ENCODE measurements around the gene POPDC3.

The POPDC3 gene

GRCh38 chr6:105120570-105120969 is 59.2 kb downstream of the POPDC3 start:
- H3K4me3 ChIP-seq (replicated peaks in 1 of 2; ENCODE audit: low read depth in 2 of 2, low read length in 2 of 2) = no peak overlapping the region
- TF ChIP-seq CTCF (IDR thresholded peaks at IDR 0.05; ENCODE audit: low read depth, low read length) = no peak
- peak in 1 of 2 donors; percentile 9 for DNase-seq (ENCODE audit: low read depth in 2 of 2)

- no peak for TF ChIP-seq CTCF (IDR thresholded peaks at IDR 0.05; ENCODE audit: low read depth, low read length)
- DNase-seq (ENCODE audit: low read depth in 2 of 2) = no peak
- H3K4me3 ChIP-seq (replicated peaks in 1 of 2; ENCODE audit: low read depth in 2 of 2, low read length in 2 of 2) = no peak overlapping the region
Measured at GRCh38 chr6:105116150-105116549, 63.7 kb downstream of the POPDC3 start.

- DNase-seq (ENCODE audit: low read depth in 2 of 2) = no peak
- H3K4me3 ChIP-seq (replicated peaks in 1 of 2; ENCODE audit: low read depth in 2 of 2, low read length in 2 of 2) = no peak overlapping the region
- no peak for TF ChIP-seq CTCF (IDR thresholded peaks at IDR 0.05; ENCODE audit: low read depth, low read length)
Measured at GRCh38 chr6:105113422-105113821, 66.4 kb downstream of the POPDC3 start.

GRCh38 chr6:105112577-105112976 is 67.2 kb downstream of the POPDC3 start:
- peak; percentile 5 to 7 for DNase-seq (ENCODE audit: low read depth in 2 of 2)
- H3K4me3 ChIP-seq (replicated peaks in 1 of 2; ENCODE audit: low read depth in 2 of 2, low read length in 2 of 2) = no peak overlapping the region
- TF ChIP-seq CTCF (IDR thresholded peaks at IDR 0.05; ENCODE audit: low read depth, low read length) = peak; percentile 10

- H3K4me3 ChIP-seq (replicated peaks in 1 of 2; ENCODE audit: low read depth in 2 of 2, low read length in 2 of 2) = no peak overlapping the region
- TF ChIP-seq CTCF (IDR thresholded peaks at IDR 0.05; ENCODE audit: low read depth, low read length) = no peak
- no peak for DNase-seq (ENCODE audit: low read depth in 2 of 2)
Measured at GRCh38 chr6:105111871-105112270, 67.9 kb downstream of the POPDC3 start.

- no peak for TF ChIP-seq CTCF (IDR thresholded peaks at IDR 0.05; ENCODE audit: low read depth, low read length)
- H3K4me3 ChIP-seq (replicated peaks in 1 of 2; ENCODE audit: low read depth in 2 of 2, low read length in 2 of 2) = no peak overlapping the region
- DNase-seq (ENCODE audit: low read depth in 2 of 2) = no peak
Measured at GRCh38 chr6:105111105-105111504, 68.7 kb downstream of the POPDC3 start.
